GM19395 (cell line): ENCODE results near the gene LENG1.
"Not testable (repeated sequence)": the region's sequence is repeated elsewhere in the genome, so short reads cannot be mapped to it uniquely, and the experiment has no call there.

ENCODE experiments used
- ATAC-seq: cut with Tn5 transposase; IDR thresholded peaks from one replicate; pipeline ENCODE4 v1.9.1; 2021; ENCODE audit warnings: mild to moderate bottlenecking, moderate library complexity; ENCODE audit not compliant: unreplicated experiment

Gene LENG1

DNA sequence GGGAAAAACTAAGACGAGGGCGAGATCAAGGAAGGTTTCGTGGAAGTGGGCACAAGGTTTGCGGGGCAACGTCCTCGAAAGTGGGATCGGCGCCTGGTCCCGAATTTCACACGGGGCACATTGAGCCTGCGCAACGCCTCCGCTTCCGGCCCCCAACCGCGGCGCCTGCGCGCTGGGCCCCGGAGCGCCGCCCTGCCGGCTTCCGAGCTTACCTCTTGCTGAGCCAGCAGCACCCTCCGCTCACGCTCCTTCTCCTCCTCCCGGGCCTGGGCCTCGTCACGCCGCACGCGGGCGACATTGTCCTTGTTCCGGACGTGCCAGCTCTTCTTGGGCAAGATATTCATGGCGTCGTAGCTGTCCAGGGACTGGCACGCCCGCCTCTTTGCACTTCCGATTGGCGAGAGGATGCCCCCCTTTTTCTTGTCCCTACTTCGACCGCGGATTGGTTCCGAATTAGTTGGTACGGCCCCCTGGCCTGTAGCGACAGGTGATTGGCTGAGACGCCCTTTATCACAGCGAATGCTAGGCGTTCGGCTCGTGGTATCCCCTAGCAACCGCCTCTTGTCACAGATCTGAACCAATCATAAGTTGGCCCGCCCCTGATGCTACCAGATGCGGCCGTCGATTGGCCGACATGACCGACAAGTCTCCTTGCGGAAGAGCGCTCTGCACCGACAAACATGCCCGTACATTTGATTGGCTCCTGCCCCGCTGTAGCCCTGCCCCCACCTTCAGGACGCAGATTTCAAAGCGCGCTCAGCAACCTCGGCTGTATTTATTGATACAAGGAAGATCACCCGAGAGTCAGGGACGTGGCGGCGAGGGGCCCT is at the start of gene LENG1:
TSS of gene LENG1 (minus strand) at position 370 of the 830 bp plus-strand sequence. CDS start at position 344, 26 bp downstream.
- ATAC-seq: peak; percentile 94

DNA sequence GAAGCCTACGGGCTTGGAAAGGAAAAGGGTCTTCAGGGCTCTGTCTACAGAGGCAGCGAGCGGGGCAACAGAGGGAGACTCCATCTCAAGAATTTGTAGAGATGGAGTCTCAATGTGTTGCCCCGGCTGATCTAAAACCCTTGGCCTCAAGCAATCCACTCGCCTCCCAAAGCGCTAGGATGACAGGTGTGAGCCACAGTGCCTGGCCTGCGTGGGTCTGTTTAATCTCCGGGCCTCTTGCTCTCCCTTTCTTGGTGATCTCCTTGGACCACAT is 49.2 kb upstream of the LENG1 start:
- ATAC-seq: no peak

DNA sequence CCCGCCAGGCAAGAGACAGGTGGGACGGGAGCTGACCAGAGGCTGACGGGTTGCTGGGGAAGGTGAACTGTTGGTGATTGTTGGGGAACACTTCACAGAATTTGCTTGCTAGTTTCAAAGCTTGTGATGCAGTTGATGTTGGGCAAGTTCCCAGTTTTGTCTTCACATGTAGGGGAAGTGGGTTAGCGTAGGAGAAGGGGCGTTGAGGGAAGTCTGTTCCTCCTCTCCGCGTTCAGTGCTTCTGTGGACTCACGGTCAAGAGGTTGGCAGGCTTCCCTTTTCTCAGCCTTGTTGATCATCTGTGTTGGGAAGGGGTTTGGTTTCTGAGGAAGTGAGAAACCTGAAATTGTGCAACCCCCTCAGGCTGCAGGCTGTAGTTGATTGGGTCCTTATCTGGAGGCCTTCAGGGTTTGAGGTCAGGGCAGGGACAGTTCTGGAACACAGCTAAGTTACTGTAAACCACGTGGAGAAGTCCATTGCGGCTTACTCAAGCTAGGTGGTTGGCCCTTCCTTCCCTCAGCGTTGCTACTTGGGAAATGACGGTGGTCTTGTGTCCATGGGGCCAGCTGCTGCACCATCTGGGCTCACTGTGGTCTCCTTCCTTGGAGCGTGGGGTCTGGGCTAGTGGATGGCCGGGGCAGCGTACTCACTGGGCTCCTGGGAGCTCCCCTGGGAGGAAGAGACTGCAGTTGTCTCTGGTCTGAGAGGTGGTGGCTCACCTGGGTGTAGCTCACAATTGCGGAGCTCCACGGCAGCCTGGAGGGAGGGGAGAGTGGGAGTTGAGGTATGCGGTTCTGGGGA is 48.7 kb upstream of the LENG1 start:
- ATAC-seq: peak; percentile 59

DNA sequence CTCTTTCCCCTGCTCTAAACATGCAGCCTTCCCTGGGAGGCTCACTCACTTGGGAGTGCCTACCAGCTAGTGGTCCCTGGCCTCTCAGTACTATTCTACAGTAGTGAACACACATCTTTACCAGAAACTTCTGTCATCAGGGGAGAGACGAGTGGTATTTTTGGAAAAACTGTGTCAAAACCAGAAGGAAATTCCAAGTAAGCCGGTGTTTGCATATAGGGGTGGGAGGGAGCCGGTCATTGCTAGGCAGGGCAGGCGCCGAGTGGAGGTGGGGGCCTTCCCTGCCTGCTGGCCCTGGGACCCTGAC is 48.1 kb upstream of the LENG1 start:
- no peak for ATAC-seq

DNA sequence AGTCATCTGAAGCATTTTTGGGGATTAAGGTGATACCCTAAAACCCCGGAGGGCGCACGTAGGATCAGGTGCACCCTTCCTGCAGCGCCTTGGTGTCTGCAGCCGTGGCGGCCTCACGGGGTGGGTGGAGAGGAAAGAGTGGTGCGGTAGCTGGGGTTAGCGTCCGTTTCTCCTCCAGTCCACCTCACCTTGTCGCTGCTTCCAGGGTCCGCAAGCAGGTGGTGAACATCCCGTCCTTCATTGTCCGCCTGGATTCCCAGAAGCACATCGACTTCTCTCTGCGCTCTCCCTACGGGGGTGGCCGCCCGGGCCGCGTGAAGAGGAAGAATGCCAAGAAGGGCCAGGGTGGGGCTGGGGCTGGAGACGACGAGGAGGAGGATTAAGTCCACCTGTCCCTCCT is 47.7 kb upstream of the LENG1 start:
- not testable (repeated sequence) for ATAC-seq

DNA sequence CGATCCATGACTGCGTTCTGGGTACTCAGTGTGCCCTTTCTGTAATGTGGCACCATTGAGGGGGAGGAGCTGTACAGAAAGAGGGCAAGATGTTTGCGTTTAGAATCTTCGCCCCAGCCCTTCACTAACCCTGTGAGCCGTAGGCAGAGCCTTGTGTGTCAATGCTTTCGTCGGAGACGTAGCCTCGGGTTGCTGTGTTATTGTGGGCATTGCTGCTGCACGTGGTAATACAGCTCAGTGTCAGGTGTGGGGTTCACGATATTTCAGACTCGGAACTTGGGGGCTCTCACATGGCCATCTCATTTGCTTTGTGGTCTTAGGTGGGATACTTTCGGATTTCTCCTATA is 47.3 kb upstream of the LENG1 start:
- no peak for ATAC-seq

DNA sequence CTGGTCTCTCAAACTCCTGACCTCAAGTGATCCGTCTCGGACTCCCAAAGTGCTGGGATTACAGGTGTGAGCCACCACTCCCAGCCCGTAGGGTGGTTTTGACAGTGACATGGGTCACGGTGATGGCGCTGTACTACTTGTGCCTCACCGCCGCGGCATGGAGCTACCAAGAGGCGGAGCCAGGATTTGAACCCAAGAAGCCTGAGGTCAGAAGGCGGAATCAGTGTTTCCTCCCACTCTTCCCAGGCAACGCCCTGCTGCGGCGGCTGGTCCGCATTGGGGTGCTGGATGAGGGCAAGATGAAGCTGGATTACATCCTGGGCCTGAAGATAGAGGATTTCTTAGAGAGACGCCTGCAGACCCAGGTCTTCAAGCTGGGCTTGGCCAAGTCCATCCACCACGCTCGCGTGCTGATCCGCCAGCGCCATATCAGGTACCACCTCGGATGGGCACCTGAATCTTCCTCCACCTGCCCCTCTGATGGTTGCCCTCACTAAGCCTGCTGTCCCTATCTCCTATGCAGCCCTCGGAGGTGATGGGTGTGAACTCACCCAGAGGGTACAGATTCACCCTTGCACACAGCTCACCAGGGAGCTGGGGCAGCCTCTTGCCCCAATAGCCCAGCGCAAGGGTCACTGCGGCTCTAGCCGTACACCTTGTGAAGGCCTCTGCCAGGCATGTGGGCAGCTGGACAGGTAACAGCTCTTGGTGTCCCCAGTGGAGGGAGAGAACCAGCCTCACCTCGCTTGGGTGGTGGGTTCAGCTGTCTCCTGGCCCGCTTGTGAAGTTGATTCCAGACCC is 46.7 kb upstream of the LENG1 start:
- no peak for ATAC-seq

DNA sequence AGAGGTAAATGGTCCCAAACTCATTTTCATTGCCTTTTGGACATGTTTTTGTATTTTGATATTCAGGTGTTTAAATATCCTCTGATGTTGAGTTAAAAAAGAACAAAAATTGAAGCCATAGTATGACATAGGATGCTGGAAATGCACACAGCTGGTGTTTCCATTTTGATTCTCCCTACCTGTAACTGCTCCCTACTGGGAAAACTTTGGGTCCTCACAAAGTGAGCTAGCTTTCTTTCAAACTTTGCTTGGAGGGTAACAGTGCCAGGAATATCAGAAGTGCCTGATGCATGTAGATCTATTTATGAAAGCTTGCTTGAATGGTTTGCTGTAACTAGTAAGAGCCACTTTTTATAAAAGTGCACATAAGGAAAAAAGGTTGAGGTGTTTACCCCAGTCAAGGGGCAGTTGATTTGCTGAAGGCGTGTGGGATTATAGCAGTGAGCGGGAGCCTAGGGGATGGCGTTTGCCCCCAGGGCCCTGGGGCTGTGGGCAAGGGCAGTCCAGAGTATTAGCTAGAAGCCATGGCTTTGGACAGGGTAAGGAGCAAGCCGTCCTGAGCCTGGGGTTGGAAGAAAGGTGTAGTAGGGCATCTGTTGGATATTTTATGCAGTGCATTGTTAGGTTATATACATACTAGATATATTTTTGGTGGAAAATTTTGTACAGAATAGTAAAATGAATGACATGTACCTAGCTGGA is 45.4 kb upstream of the LENG1 start:
- no peak for ATAC-seq

DNA sequence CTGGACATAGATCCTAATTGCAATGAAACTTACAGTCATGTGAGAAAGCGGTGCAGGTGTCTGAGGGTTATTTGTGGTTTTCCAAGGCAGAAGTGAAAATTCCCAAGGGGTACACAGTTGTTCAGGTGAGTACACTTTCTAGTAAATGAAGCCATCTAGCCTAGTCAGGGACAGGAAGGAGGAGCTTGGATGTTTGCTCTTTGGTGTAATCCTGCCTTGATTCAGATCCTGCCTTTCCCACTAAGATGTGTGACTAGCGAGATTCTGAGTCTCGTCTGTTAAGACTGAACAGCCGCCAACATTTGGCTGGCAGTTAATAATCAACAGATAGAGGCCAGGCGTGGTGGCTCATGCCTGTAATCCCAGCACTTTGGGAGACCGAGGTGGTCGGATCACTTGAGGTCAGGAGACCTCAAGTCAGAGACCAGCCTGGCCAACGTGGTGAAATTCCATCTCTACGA is 43.7 kb upstream of the LENG1 start:
- no peak for ATAC-seq

DNA sequence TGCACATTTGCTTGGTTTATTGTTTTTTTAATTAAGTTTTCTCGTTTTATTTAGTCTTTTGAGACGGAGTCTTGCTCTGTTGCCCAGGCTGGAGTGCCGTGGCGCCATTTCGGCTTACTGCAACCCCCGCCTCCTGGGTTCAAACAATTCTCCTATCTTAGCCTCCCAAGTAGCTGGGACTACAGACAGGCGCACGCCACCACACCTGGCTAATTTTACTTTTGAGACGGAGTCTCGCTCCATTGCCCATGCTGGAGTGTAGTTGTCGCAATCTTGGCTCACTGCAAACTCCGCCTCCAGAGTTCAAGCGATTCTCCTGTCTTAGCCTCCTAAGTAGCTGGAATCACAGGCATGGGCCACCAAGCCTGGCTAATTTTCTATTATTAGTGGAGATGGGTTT is 42.5 kb upstream of the LENG1 start:
- ATAC-seq: no peak

DNA sequence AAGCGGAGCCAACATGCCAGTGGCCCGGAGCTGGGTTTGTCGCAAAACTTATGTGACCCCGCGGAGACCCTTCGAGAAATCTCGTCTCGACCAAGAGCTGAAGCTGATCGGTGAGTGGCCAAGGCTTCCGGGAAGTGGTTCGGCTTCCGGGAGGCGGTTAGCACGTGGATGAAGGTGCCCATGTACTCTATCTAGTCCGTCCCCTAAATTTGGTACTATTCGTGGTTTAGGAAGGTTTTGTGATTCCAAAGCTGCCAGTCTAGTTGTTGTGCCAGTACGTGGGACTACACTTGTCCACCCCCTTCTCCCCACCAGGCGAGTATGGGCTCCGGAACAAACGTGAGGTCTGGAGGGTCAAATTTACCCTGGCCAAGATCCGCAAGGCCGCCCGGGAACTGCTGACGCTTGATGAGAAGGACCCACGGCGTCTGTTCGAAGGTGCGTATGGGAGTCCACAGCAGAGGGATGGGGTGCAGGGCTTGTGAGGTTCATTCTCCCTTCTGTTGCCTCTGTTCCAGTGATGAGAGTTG is 41.7 kb upstream of the LENG1 start:
- no peak for ATAC-seq

DNA sequence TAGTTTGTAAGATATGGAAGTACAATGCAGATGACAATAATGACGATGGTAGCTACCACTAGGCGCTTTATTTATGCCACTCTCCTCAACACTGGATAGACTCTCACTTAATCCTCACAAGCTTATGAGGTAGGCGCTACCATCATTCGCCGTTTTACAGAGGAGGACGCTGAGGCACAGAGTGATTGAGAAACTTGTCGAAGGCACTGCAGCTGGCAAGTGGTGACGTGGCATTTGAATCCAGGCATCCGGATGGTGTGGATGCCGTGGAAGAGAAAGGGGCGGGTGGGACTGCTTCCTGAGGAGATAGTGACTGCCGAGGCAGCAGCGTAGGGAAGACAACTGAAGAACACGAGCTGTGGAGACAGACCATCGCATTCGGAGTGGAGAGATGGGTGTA is 39.9 kb upstream of the LENG1 start:
- no peak for ATAC-seq

DNA sequence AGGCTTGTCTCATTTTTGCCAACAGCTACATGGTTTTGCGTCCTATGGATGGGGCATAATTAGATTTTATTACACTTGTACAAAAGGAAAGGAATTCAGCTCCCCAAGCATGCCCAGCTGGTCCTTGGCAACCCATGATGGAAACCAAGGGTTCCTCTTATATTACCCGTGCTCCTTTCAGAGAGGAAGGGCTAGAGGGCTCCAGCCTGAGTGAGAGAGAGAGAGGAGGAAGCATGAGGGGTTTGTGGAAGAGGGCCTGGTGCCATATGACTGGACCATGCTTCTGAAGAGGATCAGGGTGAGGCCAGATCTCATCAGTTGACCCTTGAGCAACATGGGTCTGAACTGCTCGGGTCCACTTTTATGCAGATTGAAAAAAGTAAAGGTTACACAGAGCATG is 37.6 kb upstream of the LENG1 start:
- ATAC-seq: no peak

DNA sequence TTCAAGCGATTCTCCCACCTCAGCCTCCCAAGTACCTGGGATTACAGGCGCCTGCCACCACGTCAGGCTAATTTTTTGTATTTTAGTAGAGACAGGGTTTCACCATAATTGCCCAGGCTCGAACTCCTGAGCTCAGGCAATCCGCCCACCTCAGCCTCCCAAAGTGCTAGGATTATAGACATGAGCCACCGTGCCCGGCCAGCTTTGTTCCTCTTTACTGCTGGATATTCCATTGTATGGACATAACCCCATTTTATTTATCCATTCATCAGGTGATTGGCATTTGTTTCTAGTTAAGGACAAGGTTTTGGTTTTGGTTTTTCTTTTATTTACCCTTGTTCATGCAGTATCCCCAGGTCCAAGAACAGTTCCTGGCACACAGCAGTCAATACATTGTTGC is 37.0 kb upstream of the LENG1 start:
- no peak for ATAC-seq

DNA sequence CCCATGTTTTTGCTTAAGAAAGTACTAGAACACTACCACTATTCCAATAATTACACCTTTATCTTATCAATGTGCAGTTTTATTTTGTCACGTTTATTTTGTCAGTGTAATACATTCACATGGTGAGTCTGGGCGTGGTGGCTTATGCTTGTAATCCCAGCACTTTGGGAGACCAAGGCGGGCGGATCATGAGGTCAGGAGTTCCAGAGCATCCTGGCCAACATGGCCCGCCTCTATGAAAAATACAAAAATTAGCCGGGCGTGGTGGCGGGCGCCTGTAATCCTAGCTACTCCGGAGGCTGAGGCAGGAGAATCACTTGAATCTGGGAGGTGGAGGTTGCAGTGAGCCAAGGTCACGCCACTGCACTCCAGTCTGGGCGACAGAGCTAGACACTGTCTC is 34.9 kb upstream of the LENG1 start:
- ATAC-seq: not testable (repeated sequence)

DNA sequence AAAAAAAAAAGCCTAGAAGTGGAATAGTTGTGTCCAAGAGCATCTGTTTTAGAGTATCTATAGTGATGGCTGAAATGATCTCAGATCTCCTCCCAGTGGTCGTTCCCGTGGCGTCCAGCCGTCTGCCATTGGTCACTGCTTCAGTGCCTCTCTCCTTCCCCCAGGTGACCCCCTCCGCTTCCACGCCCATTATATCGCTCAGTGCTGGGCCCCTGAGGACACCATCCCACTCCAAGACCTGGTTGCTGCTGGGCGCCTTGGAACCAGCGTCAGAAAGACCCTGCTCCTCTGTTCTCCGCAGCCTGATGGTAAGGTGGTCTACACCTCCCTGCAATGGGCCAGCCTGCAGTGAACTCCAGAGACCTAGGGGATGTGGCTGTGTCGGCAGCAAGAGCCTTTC is 33.5 kb upstream of the LENG1 start:
- no peak for ATAC-seq

DNA sequence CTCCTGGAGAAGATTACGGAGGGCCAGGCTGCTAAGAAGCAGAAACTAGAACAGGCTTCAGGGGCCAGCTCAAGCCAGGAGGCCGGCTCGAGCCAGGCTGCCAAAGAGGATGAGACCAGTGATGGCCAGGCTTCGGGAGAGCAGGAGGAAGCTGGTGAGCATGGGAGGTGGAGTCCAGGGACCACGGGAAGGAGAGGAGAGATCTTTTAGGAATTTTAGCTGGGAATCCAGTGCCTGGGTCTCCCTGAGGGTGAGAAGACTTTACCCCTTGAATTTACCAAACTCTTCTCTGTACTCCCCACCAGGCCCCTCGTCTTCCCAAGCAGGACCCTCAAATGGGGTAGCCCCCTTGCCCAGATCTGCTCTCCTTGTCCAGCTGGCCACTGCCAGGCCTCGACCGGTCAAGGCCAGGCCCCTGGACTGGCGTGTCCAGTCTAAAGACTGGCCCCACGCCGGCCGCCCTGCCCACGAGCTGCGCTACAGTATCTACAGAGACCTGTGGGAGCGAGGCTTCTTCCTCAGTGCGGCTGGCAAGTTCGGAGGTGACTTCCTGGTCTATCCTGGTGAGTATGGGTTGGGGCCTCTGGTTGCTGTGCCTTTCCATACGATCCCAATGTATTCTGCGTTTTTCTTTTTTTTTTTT is 32.4 kb upstream of the LENG1 start:
- no peak for ATAC-seq

DNA sequence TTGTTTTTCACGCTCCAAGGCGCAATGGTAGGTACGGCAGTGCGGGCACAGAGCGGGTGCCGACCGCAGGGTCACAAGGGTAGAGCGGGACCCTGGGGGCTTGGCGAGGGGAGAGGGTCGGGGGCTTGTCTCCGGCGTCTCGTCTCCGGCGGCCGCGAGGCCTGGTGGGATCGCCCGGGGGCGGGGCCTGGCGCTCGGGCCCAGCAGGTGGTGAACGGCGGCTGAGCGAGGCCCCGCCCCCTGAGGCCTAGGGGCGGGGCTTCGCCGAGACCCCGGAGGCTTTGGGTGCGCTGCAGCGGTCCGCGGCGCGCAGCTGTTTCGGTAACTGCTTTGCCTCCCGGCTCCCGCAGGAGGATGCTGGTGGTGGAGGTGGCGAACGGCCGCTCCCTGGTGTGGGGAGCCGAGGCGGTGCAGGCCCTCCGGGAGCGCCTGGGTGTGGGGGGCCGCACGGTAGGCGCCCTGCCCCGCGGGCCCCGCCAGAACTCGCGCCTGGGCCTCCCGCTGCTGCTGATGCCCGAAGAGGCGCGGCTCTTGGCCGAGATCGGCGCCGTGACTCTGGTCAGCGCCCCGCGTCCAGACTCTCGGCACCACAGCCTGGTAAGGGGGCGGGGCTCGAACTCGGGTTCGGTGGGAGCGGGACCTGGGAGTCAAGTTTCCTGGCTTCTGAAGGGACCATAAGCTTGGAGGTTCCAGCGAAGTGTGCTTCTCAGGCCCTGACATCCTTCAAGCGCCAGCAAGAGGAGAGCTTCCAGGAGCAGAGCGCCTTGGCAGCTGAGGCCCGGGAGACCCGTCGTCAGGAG is 31.7 kb upstream of the LENG1 start, which contains the start of gene TSEN34:
TSS of gene TSEN34 (plus strand) at position 298 of the 800 bp plus-strand sequence. CDS start at position 355, 57 bp downstream.
- ATAC-seq: peak; percentile 27

DNA sequence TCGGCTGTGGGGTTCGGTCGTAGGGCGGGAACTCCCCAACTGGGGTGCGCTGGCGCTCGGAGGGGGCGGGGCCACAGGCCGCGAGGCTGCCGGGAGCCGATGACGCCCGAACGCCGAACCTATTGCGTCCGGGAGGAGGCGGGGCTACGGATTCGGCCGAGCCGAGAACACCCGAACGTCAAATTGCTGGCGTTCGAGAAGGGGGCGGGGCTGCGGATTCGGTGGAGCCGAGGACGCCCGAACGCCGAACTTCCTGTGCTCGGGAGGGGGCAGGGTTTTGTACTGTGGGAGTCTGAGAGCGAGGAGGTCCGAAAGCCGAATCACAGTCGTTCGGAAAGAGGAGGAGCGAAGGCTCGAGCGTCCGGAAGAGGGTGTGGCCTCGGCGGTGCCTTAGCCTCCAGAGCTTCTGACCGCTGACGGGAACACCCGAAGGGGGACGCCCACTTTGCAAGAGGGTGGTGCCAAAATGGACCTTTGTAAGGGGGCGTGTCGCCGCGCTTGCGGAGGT is 31.0 kb upstream of the LENG1 start:
- ATAC-seq: peak; percentile 53
